ENCODE data around the gene TMEM163. TPM values are rescaled to one million over a fixed set of nuclear protein-coding genes. Genes with fewer than 3 reads are reported as not detected.

The TMEM163 gene
- total RNA-seq, 2 donors from 2014 or later = 0.14 to 2.5 TPM

DNA sequence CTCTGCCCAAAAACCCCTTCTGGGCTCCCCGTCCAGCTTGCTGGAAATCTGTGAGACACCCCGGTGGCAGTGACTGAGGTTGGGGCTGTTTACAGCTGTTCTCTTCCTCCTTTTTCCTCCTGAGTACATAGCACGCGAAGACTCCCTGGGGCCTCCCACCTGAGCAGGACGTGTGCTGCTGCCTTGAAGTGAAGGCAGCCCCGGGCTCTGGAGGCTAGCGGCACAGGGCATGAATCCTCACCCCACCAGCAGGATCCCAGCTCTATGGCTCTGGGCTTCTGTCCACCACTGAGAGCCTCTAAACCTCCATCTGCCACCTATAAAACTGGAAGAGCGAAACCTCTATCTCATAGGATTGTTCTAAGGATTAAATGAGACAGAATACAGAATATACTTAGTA lies 182.5 kb downstream of the TMEM163 start:
- Histone ChIP-seq H3K27me3 (replicated peaks; ENCODE audit: insufficient read depth) (no peaks in the 10 kb centered on the region), H3K27ac (no peak overlapping the region), H3K9me3 (no peaks in the 10 kb centered on the region), H3K4me1 (ENCODE audit: control insufficient read depth in 1 of 2, low read depth in 2 of 2) (no peaks in the 10 kb centered on the region), H3K36me3 (no peaks in the 10 kb centered on the region), H3K4me3 (no peak overlapping the region)
- TF ChIP-seq, protein P1, sequence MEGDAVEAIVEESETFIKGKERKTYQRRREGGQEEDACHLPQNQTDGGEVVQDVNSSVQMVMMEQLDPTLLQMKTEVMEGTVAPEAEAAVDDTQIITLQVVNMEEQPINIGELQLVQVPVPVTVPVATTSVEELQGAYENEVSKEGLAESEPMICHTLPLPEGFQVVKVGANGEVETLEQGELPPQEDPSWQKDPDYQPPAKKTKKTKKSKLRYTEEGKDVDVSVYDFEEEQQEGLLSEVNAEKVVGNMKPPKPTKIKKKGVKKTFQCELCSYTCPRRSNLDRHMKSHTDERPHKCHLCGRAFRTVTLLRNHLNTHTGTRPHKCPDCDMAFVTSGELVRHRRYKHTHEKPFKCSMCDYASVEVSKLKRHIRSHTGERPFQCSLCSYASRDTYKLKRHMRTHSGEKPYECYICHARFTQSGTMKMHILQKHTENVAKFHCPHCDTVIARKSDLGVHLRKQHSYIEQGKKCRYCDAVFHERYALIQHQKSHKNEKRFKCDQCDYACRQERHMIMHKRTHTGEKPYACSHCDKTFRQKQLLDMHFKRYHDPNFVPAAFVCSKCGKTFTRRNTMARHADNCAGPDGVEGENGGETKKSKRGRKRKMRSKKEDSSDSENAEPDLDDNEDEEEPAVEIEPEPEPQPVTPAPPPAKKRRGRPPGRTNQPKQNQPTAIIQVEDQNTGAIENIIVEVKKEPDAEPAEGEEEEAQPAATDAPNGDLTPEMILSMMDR (IDR thresholded peaks at IDR 0.05) = no peak
- ATAC-seq (ENCODE audit: insufficient number of reproducible peaks, low FRiP score, low read depth) (no peak), DNase-seq (ENCODE audit: low spot score) (no peak)

- TF ChIP-seq, protein P1 (IDR thresholded peaks at IDR 0.05) = no peak
- no peaks in the 10 kb centered on the region for H3K27me3 ChIP-seq (replicated peaks; ENCODE audit: insufficient read depth)
Observed at GRCh38 chr2:134532537-134532936, 186.3 kb downstream of the TMEM163 start.

GRCh38 chr2:134527381-134527780 lies 191.4 kb downstream of the TMEM163 start:
- no peaks in the 10 kb centered on the region for H3K9me3 ChIP-seq
- ATAC-seq (ENCODE audit: insufficient number of reproducible peaks, low FRiP score, low read depth) (no peak), DNase-seq (ENCODE audit: low spot score) (no peak)
- no peaks in the 10 kb centered on the region for H3K36me3 ChIP-seq
- H3K4me3 ChIP-seq = no peak overlapping the region
- TF ChIP-seq, protein P1 (IDR thresholded peaks at IDR 0.05) = no peak
- no peaks in the 10 kb centered on the region for H3K4me1 ChIP-seq (ENCODE audit: control insufficient read depth in 1 of 2, low read depth in 2 of 2)
- no peak overlapping the region for H3K27ac ChIP-seq
- H3K27me3 ChIP-seq (replicated peaks; ENCODE audit: insufficient read depth) = no peaks in the 10 kb centered on the region

More at GRCh38 chr2:134532537-134532936, 186.3 kb downstream of the TMEM163 start:
- no peak overlapping the region for H3K4me3 ChIP-seq
- DNase-seq (ENCODE audit: low spot score) = no peak
- no peaks in the 10 kb centered on the region for H3K4me1 ChIP-seq (ENCODE audit: control insufficient read depth in 1 of 2, low read depth in 2 of 2)
- H3K27ac ChIP-seq = no peak overlapping the region
- no peaks in the 10 kb centered on the region for H3K36me3 ChIP-seq
- no peaks in the 10 kb centered on the region for H3K9me3 ChIP-seq
- ATAC-seq (ENCODE audit: insufficient number of reproducible peaks, low FRiP score, low read depth) = no peak

DNA sequence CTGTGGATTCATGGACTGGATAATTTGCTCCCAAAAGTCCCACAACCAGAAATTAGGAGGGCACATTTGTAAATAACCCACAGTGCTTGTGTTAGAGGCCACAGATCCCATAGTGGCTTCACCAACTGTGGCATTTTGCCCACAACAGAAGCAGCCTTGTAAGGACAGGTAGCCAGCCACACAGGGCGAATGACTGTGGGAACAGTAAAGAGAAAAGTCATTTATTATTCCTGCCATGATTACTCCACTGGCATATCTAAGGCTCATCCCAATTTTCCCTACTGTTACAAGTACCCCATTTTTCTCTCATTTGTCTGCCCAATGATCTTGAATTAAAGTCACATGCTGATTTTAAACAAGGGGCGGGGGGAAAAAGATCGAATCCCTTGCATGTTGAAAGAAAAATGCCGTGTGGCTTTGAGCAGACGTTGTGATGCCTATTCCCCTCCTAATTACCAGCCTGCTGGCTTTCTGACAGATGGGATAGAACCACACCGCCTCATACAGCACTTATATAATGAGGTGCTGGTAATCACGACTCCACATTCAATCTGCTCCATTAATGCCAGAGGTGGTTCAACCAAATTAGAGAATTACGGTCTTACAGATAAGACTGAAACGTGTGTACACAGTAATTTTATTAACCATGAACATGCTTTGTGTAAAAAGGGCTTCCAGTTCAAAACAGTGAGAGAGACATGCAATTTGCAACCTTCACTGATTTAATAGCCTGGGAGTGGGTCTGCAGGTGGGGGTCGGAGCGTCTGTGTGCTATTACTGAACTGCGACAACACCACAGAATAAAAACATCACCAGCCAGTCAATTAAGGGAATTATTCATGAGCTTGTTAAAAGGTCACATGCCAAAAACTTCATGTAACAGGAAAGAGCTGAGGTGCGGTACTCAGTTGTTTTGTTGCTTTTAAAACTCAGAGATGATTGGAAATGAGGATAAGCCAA lies 196.0 kb downstream of the TMEM163 start:
- H3K27me3 ChIP-seq (replicated peaks; ENCODE audit: insufficient read depth) = no peaks in the 10 kb centered on the region
- no peaks in the 10 kb centered on the region for H3K9me3 ChIP-seq
- H3K4me3 ChIP-seq = no peak overlapping the region
- no peaks in the 10 kb centered on the region for H3K36me3 ChIP-seq
- DNase-seq (ENCODE audit: low spot score) (no peak), ATAC-seq (ENCODE audit: insufficient number of reproducible peaks, low FRiP score, low read depth) (no peak)
- no peaks in the 10 kb centered on the region for H3K4me1 ChIP-seq (ENCODE audit: control insufficient read depth in 1 of 2, low read depth in 2 of 2)
- TF ChIP-seq, protein P1 (IDR thresholded peaks at IDR 0.05) = no peak
- H3K27ac ChIP-seq = no peak overlapping the region

GRCh38 chr2:134518101-134518500 lies 200.7 kb downstream of the TMEM163 start:
- no peaks in the 10 kb centered on the region for H3K27me3 ChIP-seq (replicated peaks; ENCODE audit: insufficient read depth)
- no peaks in the 10 kb centered on the region for H3K36me3 ChIP-seq
- no peak for DNase-seq (ENCODE audit: low spot score)
- no peaks in the 10 kb centered on the region for H3K4me1 ChIP-seq (ENCODE audit: control insufficient read depth in 1 of 2, low read depth in 2 of 2)
- TF ChIP-seq, protein P1 (IDR thresholded peaks at IDR 0.05) = no peak
- H3K4me3 ChIP-seq = no peak overlapping the region
- no peaks in the 10 kb centered on the region for H3K9me3 ChIP-seq
- no peak for ATAC-seq (ENCODE audit: insufficient number of reproducible peaks, low FRiP score, low read depth)
- no peak overlapping the region for H3K27ac ChIP-seq

Measured in thoracic aorta (tissue), 2 donors.